Occipital lobe (tissue), 2 donors: Measurements from ENCODE around the gene ASIC2. TPM values are rescaled to one million over a fixed set of nuclear protein-coding genes. Genes with fewer than 3 reads are reported as not detected.
A peak's percentile ranks its signal among the peaks of the same experiment; 100 is the strongest.

Source experiments
- DNase-seq: peaks from one replicate; lab custom pipeline; 2025; lab: John Stamatoyannopoulos, UW
- total RNA-seq: library from RNA; depleted of rRNA; stranded (reverse); fragments of >200 nt; gene quantifications from one replicate; pipeline ENCODE4 v1.2.3, GENCODE V29; 2014

The ASIC2 gene
- total RNA-seq, 1 donor from 2014 or later, result 13.1 TPM

- no peak for DNase-seq
Measured at GRCh38 chr17:33163533-33164168, 129.4 kb downstream of the ASIC2 start.

- DNase-seq, result no peak
Measured at GRCh38 chr17:33154869-33155455, 138.1 kb downstream of the ASIC2 start.

- no peak for DNase-seq
Measured at GRCh38 chr17:33152783-33153182, 140.3 kb downstream of the ASIC2 start.

GRCh38 chr17:33151565-33151964 is 141.5 kb downstream of the ASIC2 start:
- DNase-seq, result no peak

- DNase-seq, result no peak
Measured at GRCh38 chr17:33145941-33146340, 147.2 kb downstream of the ASIC2 start.

- DNase-seq, result no peak
Measured at GRCh38 chr17:33144837-33145236, 148.3 kb downstream of the ASIC2 start.

- DNase-seq, result no peak
Measured at GRCh38 chr17:33142705-33143299, 150.3 kb downstream of the ASIC2 start.

GRCh38 chr17:33140413-33141099 is 152.5 kb downstream of the ASIC2 start:
- DNase-seq, result no peak

- DNase-seq, result no peak
Measured at GRCh38 chr17:33138627-33139026, 154.5 kb downstream of the ASIC2 start.

- no peak for DNase-seq
Measured at GRCh38 chr17:33137426-33137825, 155.7 kb downstream of the ASIC2 start.

GRCh38 chr17:33135691-33136090 is 157.4 kb downstream of the ASIC2 start:
- DNase-seq, result no peak

GRCh38 chr17:33131620-33132019 is 161.5 kb downstream of the ASIC2 start:
- DNase-seq, result no peak

GRCh38 chr17:33127706-33128105 is 165.4 kb downstream of the ASIC2 start:
- DNase-seq, result no peak

GRCh38 chr17:33126086-33126485 is 167.0 kb downstream of the ASIC2 start:
- DNase-seq, result no peak

- DNase-seq, result no peak
Measured at GRCh38 chr17:33125552-33125950, 167.5 kb downstream of the ASIC2 start.

GRCh38 chr17:33124871-33125551 is 168.1 kb downstream of the ASIC2 start:
- no peak for DNase-seq

GRCh38 chr17:33124185-33124584 is 168.9 kb downstream of the ASIC2 start:
- DNase-seq, result no peak

- no peak for DNase-seq
Measured at GRCh38 chr17:33121756-33122155, 171.3 kb downstream of the ASIC2 start.

GRCh38 chr17:33121272-33121671 is 171.8 kb downstream of the ASIC2 start:
- no peak for DNase-seq

- peak; percentile 20 for DNase-seq
Measured at GRCh38 chr17:33120103-33120502, 173.0 kb downstream of the ASIC2 start.

- no peak for DNase-seq
Measured at GRCh38 chr17:33118391-33119075, 174.6 kb downstream of the ASIC2 start.
